Middle frontal gyrus (tissue), 1 donor: ENCODE results near the gene OTUD5.
"Not testable (repeated sequence)": the region's sequence is repeated elsewhere in the genome, so short reads cannot be mapped to it uniquely, and the experiment has no call there.

Experiments
- DNase-seq: peaks from one replicate; pipeline ENCODE4 v3.0.0-alpha.2; 2015; ENCODE audit warnings: low spot score; ENCODE audit errors: extremely low spot score

The OTUD5 gene

DNA sequence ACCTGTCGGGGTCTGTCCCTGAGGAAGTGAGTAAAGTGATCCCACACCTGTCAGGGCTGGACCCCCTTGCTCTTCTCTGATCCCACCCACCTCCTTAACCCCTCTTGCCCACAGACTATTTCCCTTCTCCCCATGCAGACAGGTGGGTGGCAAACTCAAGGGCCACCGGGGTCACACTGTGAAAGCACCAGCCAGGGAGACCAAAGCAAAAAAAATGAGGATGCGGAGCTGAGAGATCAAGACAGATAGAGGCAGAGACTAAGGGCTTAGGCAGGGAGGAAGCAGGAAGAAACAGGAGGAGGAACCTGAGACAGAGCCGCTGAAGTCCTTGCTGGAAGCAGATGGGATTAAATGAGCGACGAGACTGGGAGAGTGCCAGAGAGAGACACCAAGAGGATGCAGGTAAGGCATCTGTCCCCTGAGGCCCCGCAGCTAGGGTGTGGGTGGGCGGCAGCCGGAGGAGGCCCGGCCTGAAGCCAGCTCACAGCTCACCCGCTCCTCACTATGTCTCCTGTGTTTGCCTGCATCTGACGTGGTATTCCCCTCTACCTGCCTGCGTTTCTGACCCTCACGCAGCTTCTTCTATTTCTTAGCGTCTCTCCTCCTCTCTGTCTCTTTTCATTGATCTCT lies 67.0 kb downstream of the OTUD5 start:
- DNase-seq, result no peak

- DNase-seq, result not testable (repeated sequence)
Observed at GRCh38 chrX:48886586-48886985, 70.8 kb downstream of the OTUD5 start.

GRCh38 chrX:48883729-48884128 lies 73.7 kb downstream of the OTUD5 start:
- no peak for DNase-seq

DNA sequence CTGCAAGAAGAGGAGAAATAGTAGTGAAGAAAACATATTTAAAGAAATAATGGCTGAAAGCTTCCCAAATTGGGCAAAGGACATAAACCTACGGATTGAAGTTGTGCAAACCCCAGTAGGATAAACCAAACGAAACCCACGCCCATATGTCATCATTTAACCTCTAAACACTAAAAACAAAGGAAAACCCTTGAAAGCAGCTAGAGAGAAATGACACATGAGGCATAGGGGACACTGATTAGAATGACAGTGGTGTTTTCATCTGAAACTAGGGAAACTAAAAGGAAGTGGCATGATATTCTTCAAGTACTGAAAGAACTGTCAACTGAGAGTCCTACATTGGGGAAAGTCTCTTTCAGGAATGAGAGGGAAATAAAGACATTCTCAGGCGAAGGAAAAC lies 80.5 kb downstream of the OTUD5 start:
- DNase-seq, result not testable (repeated sequence)
